Suprapubic skin (tissue), 4 donors: ENCODE results near the gene CCL8. TPM values are rescaled to one million over a fixed set of nuclear protein-coding genes. Genes with fewer than 3 reads are reported as not detected.

ENCODE experiments used
- DNase-seq, 2 donors: peaks; one replicate each; pipeline ENCODE4 v3.0.0-alpha.2; 2019; ENCODE audit warnings: low spot score in 2 of 2
- H3K27ac ChIP-seq: fragments of 200-600 bp; sonication (generic); one replicate; pipeline ENCODE4 v1.5.1; 2019
- H3K27me3 ChIP-seq: fragments of 200-600 bp; sonication (generic); one replicate; pipeline ENCODE4 v1.5.1; 2019
- H3K36me3 ChIP-seq: fragments of 200-600 bp; sonication (generic); one replicate; pipeline ENCODE4 v1.5.1; 2019
- H3K4me1 ChIP-seq: fragments of 200-600 bp; sonication (generic); one replicate; pipeline ENCODE4 v1.5.1; 2019
- H3K4me3 ChIP-seq: fragments of 200-600 bp; sonication (generic); one replicate; pipeline ENCODE4 v1.5.1; 2019; ENCODE audit warnings: mild to moderate bottlenecking
- H3K9me3 ChIP-seq: fragments of 200-600 bp; sonication (generic); one replicate; pipeline ENCODE4 v1.5.1; 2019
- EP300 ChIP-seq: sonication (generic); formaldehyde crosslinking; IDR thresholded peaks from one replicate; pipeline ENCODE4 v1.6.1; 2017; ENCODE audit warnings: antibody characterized with exemption
- POLR2A ChIP-seq, 2 donors: fragments of 450-650 bp; IDR thresholded peaks; one replicate each; pipeline ENCODE4 v1.6.1; 2017; ENCODE audit warnings: antibody characterized with exemption in 2 of 2, mild to moderate bottlenecking in 2 of 2, moderate library complexity in 2 of 2
- POLR2AphosphoS5 ChIP-seq, 3 donors: sonication (generic); formaldehyde crosslinking; IDR thresholded peaks; one replicate each; pipeline ENCODE4 v1.6.1; 2017; ENCODE audit warnings: antibody characterized with exemption in 3 of 3
- WGBS: methylation state at CpG from one replicate; pipeline ENCODE4 v1.1.5; 2018; 5-methylcytosine and 5-hydroxymethylcytosine counted together
- total RNA-seq, 4 donors: library from RNA; depleted of rRNA; stranded (reverse); fragments of >200 nt; gene quantifications; one replicate each; pipeline ENCODE4 v1.1.0, GENCODE V29; 2016
- TF ChIP-seq, protein P1 (sequence below), 2 donors: fragments of 200-600 bp in 1 of 2; fragments of 450-650 bp in 1 of 2; sonication (generic) in 1 of 2; IDR thresholded peaks; one replicate each; pipeline ENCODE4 v1.5.1; 2016 to 2019; ENCODE audit warnings: antibody characterized with exemption in 2 of 2, mild to moderate bottlenecking in 1 of 2, moderate library complexity in 1 of 2

Gene CCL8
- total RNA-seq, 4 donors from 2014 or later = 0.64 to 2.2 TPM; not detected in 2

- TF ChIP-seq POLR2AphosphoS5 (IDR thresholded peaks at IDR 0.05) = no peak
- TF ChIP-seq, protein P1, sequence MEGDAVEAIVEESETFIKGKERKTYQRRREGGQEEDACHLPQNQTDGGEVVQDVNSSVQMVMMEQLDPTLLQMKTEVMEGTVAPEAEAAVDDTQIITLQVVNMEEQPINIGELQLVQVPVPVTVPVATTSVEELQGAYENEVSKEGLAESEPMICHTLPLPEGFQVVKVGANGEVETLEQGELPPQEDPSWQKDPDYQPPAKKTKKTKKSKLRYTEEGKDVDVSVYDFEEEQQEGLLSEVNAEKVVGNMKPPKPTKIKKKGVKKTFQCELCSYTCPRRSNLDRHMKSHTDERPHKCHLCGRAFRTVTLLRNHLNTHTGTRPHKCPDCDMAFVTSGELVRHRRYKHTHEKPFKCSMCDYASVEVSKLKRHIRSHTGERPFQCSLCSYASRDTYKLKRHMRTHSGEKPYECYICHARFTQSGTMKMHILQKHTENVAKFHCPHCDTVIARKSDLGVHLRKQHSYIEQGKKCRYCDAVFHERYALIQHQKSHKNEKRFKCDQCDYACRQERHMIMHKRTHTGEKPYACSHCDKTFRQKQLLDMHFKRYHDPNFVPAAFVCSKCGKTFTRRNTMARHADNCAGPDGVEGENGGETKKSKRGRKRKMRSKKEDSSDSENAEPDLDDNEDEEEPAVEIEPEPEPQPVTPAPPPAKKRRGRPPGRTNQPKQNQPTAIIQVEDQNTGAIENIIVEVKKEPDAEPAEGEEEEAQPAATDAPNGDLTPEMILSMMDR (IDR thresholded peaks at IDR 0.05) = no peak
- TF ChIP-seq EP300 = no peak
- no peak for TF ChIP-seq POLR2A (IDR thresholded peaks at IDR 0.05)
- no peak for DNase-seq
- Histone ChIP-seq H3K4me1 (peaks cover 4% of the 10 kb centered on the region), H3K27ac (no peak overlapping the region), H3K9me3 (no peaks in the 10 kb centered on the region), H3K4me3 (no peak overlapping the region), H3K36me3 (no peaks in the 10 kb centered on the region), H3K27me3 (peaks cover 29% of the 10 kb centered on the region)
- WGBS = 80% methylated on average over 2 of the region's 2 CpGs
Observed at GRCh38 chr17:34365340-34365739, 46.1 kb downstream of the CCL8 start.

GRCh38 chr17:34366010-34366409, 46.8 kb downstream of the CCL8 start:
- no peak for DNase-seq
- Histone ChIP-seq H3K27ac (no peak overlapping the region), H3K36me3 (no peaks in the 10 kb centered on the region), H3K9me3 (no peaks in the 10 kb centered on the region), H3K27me3 (peaks cover 29% of the 10 kb centered on the region), H3K4me1 (peaks cover 3% of the 10 kb centered on the region), H3K4me3 (no peak overlapping the region)
- TF ChIP-seq POLR2AphosphoS5 (IDR thresholded peaks at IDR 0.05) (no peak), POLR2A (IDR thresholded peaks at IDR 0.05) (no peak), EP300 (no peak)
- TF ChIP-seq, protein P1 (IDR thresholded peaks at IDR 0.05) = no peak
- WGBS = 0% methylated on average over 1 of the region's 1 CpG

GRCh38 chr17:34366529-34367107, 47.4 kb downstream of the CCL8 start:
- WGBS = 69% methylated on average over 4 of the region's 4 CpGs
- no peak for DNase-seq
- Histone ChIP-seq H3K27me3 (peaks cover 29% of the 10 kb centered on the region), H3K27ac (no peak overlapping the region), H3K36me3 (no peaks in the 10 kb centered on the region), H3K4me3 (no peak overlapping the region), H3K4me1 (peaks cover 2% of the 10 kb centered on the region), H3K9me3 (no peaks in the 10 kb centered on the region)
- no peak for TF ChIP-seq EP300
- no peak for TF ChIP-seq POLR2A (IDR thresholded peaks at IDR 0.05)
- TF ChIP-seq, protein P1 (IDR thresholded peaks at IDR 0.05) = no peak
- no peak for TF ChIP-seq POLR2AphosphoS5 (IDR thresholded peaks at IDR 0.05)

GRCh38 chr17:34367486-34368195, 48.4 kb downstream of the CCL8 start:
- DNase-seq = no peak
- Histone ChIP-seq H3K4me1 (peaks cover 2% of the 10 kb centered on the region), H3K27ac (no peak overlapping the region), H3K9me3 (no peaks in the 10 kb centered on the region), H3K27me3 (peaks cover 29% of the 10 kb centered on the region), H3K36me3 (no peaks in the 10 kb centered on the region), H3K4me3 (no peak overlapping the region)
- 89% methylated on average over 9 of the region's 9 CpGs for WGBS
- TF ChIP-seq, protein P1 (IDR thresholded peaks at IDR 0.05) = no peak

DNA sequence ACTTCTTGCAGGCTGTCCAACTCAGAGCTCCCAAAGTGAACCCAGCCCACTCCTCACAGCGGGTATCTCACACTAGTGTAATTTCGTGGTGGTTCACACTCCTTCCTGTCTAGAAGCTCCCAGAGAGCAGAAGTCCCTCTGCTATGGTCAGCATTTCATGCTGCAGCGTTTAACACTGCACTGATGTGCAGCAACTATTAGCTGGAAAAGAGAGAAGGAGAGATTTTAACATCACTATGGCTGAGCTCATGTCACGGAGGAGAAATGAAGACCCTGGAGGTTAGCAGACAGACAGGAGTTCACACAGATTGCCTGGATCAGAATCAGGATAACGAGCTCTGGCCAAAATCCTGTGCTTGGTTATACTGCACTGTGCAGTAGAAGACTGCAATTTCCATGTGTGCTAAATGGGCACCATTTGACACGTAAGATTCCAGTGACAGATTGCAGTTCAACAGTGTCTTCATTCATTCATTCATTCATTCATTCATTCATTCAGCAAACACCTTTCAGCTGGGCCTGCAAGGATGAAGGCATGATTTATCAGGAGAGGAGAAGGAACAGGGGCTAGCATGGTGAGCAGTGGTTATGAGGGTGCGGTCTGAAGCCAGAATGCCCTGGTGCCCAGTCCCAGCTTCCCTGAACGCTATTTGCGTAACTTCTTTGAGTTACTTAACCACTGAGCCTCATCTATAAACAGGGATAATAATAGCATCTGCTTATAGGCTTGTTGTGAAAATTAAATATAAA, 49.1 kb downstream of the CCL8 start:
- no peaks in the 10 kb centered on the region for H3K9me3 ChIP-seq
- H3K27me3 ChIP-seq = peaks cover 25% of the 10 kb centered on the region
- no peak overlapping the region for H3K27ac ChIP-seq
- WGBS = 83% methylated on average over 9 of the region's 9 CpGs
- H3K4me1 ChIP-seq = peaks cover 2% of the 10 kb centered on the region
- TF ChIP-seq POLR2A (IDR thresholded peaks at IDR 0.05) (no peak), POLR2AphosphoS5 (IDR thresholded peaks at IDR 0.05) (no peak), EP300 (no peak)
- TF ChIP-seq, protein P1 (IDR thresholded peaks at IDR 0.05) = no peak
- no peak for DNase-seq
- H3K36me3 ChIP-seq = no peaks in the 10 kb centered on the region
- no peak overlapping the region for H3K4me3 ChIP-seq
